Uterus (tissue), 2 donors: Measurements from ENCODE around the gene OLIG1.

Experiments used
- POLR2A ChIP-seq, 2 donors: fragments of 450-650 bp; IDR thresholded peaks; one replicate each; pipeline ENCODE4 v1.6.1; 2016; ENCODE audit warnings: antibody characterized with exemption in 2 of 2, mild to moderate bottlenecking in 1 of 2, moderate library complexity in 1 of 2
- TF ChIP-seq, protein P1 (sequence below), 4 experiments: fragments of 200-600 bp in 2 of 4; fragments of 450-650 bp in 2 of 4; sonication (generic) in 2 of 4; IDR thresholded peaks; one replicate each; pipeline ENCODE4 v1.5.1; 2016 to 2019; ENCODE audit warnings: antibody characterized with exemption in 4 of 4, mild to moderate bottlenecking in 2 of 4, moderate library complexity in 1 of 4

DNA sequence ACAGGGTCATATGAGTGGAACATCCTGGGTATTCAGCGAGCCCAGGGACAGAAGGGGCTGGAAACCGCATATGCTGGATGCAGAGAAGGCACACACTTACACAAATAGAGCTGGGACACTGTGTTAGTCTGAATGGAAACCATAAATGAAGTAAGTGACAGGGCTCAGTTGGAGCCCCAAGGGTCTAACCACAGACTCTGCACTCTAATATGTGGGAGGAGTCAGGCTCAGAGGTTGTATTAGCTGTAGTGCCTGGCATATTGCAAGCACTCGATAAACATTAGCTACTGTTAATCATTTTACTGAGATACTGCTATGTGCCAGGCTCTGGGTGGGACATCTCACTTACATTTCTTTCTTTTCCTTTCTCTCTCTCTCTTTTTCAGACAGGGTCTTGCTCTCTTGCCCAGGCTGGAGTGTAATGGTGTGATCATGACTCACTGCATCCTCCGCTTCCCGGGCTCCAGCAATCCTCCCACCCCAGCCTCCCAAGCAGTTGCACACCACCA, 6.5 kb upstream of the OLIG1 start:
- TF ChIP-seq, protein P1, sequence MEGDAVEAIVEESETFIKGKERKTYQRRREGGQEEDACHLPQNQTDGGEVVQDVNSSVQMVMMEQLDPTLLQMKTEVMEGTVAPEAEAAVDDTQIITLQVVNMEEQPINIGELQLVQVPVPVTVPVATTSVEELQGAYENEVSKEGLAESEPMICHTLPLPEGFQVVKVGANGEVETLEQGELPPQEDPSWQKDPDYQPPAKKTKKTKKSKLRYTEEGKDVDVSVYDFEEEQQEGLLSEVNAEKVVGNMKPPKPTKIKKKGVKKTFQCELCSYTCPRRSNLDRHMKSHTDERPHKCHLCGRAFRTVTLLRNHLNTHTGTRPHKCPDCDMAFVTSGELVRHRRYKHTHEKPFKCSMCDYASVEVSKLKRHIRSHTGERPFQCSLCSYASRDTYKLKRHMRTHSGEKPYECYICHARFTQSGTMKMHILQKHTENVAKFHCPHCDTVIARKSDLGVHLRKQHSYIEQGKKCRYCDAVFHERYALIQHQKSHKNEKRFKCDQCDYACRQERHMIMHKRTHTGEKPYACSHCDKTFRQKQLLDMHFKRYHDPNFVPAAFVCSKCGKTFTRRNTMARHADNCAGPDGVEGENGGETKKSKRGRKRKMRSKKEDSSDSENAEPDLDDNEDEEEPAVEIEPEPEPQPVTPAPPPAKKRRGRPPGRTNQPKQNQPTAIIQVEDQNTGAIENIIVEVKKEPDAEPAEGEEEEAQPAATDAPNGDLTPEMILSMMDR (IDR thresholded peaks at IDR 0.05): no peak
- no peak for TF ChIP-seq POLR2A (IDR thresholded peaks at IDR 0.05)
